ENCODE measurements around the gene SULT1A1. TPM values are rescaled to one million over a fixed set of nuclear protein-coding genes. Genes with fewer than 3 reads are reported as not detected.
A peak's percentile ranks its signal among the peaks of the same experiment; 100 is the strongest.
"Not testable (repeated sequence)": the region's sequence is repeated elsewhere in the genome, so short reads cannot be mapped to it uniquely, and the experiment has no call there.

SULT1A1 gene
- 10 to 100 TPM; 26.7 to 35.6 TPM for total RNA-seq

DNA sequence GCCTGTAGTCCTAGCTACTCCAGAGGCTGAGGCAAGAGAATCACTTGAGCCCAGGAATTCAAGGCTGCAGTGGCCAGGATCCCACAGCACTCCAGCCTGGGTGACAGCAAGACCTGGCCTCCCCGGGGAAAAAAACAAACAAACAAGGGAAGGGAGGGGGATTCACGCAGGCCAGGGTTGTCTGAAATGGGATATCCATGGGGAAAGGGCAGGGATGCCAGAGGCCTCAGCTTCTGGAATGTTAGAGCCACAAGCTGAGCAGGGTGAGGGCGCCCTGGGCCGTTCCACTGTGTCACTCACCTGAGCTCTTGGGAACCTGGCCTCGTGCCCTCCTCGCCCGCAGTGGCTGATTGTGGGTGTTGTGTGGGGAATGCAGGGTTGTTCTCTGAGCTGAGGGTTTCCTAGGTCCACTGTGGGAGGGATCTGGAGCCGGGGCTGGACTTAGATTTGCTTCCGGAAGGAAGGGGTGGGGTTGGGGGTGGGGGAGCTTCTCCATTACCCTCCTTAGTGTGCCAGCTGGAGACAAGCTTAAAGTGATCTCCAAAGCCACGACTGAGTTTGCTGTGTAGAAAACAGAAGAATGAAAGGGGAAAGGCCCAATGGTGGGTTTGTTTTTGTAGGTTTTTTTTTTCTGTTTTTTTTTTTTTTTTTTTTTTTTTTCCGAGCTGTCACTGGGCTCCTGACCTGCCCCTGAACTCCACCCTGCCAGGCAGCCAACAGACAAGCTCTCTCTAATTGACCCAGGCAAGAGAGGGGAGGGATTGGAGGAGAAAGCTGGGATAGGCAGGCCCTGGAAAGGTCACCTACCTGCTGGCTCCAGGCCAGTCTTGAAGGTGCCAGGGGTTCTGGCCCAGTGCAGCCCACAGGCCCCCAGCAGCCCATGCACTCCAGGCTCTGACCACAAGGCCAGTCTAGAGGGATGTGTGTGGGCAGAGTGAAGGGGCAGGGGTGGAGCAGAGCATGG lies at the start of gene SULT1A1:
TSS of gene SULT1A1 (minus strand) at position 414 of the 964 bp plus-strand sequence. CDS start 1,189 bp downstream, outside the sequence.
- Histone ChIP-seq H3K4me3 (no peak within 1 kb of the TSS), H3K36me3 (replicated peaks in 1 of 2; ENCODE audit: insufficient read depth in 1 of 2, low read depth in 2 of 2) (peaks cover 0 to under 1% of the 10 kb centered on the region in 2 donors), H3K27ac (peak within 1 kb of the TSS; percentile 61 to 73 (median 70)), H3K4me1 (peaks cover 30% of the 10 kb centered on the region), H3K9me3 (no peaks in the 10 kb centered on the region), H3K27me3 (no peaks in the 10 kb centered on the region)
- no peak for TF ChIP-seq CTCF (IDR thresholded peaks at IDR 0.05)
- TF ChIP-seq POLR2A (IDR thresholded peaks at IDR 0.05), result peak in 2 of 3 donors; percentile 27 to 31
- peak; percentile 87 for ATAC-seq
- DNase-seq, result peak; percentile 79 to 94 (median 90)
- WGBS, 2 donors, result 11% methylated on average over 9 to 11 of the region's 11 CpGs
- intact Hi-C loops (cut with DNase I), result no loop called here

- H3K27me3 ChIP-seq; H3K9me3 ChIP-seq; intact Hi-C loops (cut with DNase I); H3K4me3 ChIP-seq; H3K27ac ChIP-seq; ATAC-seq; DNase-seq; H3K4me1 ChIP-seq; H3K36me3 ChIP-seq (replicated peaks in 1 of 2; ENCODE audit: insufficient read depth in 1 of 2, low read depth in 2 of 2): not testable (repeated sequence)
- 43 to 65% methylated on average over 1 to 2 of the region's 2 CpGs for WGBS, 2 donors
These were observed 30.1 kb upstream of the SULT1A1 start for GRCh38 chr16:28639959-28640358.

DNA sequence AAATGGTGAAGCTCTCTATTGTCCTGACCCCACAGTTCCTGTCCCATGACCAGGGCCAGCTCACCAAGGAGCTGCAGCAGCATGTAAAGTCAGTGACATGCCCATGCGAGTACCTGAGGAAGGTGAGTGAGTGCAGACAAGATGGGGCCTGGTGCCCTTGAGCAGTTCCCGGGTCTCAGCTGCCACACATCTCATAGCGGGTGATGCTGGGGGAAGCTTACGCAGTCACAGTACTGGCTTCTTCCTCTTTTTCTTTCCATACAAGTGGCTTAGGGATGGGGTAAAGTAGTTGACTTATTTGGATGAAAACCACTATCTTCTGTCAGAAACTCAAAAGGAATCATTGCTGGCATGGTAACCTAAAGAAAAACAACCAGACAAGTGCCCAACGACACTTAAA lies 28.5 kb upstream of the SULT1A1 start:
- WGBS, 2 donors, result 69 to 71% methylated on average over 4 to 5 of the region's 5 CpGs
- ATAC-seq, DNase-seq: not testable (repeated sequence)

DNA sequence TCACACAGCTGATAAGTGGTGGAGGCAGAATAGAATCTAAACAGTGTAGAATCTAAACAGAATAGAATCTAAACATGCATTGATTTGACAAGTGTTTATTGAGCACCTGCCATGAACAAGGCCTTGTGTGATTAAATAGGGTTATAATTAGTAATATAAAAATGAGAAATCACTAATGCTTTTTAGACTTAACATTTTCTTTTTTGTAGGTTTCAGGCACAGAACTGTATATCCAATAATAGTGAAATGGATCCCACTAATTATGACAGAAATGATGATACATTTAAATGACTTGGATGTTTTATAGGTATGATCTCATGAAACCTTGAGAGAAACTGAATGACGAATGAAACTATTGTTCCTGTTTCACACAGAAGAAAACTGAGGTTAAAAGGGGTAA lies 27.9 kb upstream of the SULT1A1 start, which contains the start of gene NPIPB8:
TSS of gene NPIPB8 (plus strand) at position 301 of the 400 bp plus-strand sequence. CDS start 296 bp downstream, outside the sequence.
- 50 to 100% methylated on average over 1 of the region's 1 CpG for WGBS, 2 donors
- ATAC-seq; H3K4me3 ChIP-seq; DNase-seq; H3K9me3 ChIP-seq; H3K27ac ChIP-seq; H3K4me1 ChIP-seq; H3K27me3 ChIP-seq; H3K36me3 ChIP-seq (replicated peaks in 1 of 2; ENCODE audit: insufficient read depth in 1 of 2, low read depth in 2 of 2); intact Hi-C loops (cut with DNase I): not testable (repeated sequence)

More for the DNA sequence above, 28.5 kb upstream of the SULT1A1 start:
- H3K4me3 ChIP-seq; H3K36me3 ChIP-seq (replicated peaks in 1 of 2; ENCODE audit: insufficient read depth in 1 of 2, low read depth in 2 of 2); H3K4me1 ChIP-seq; H3K27me3 ChIP-seq; intact Hi-C loops (cut with DNase I); H3K9me3 ChIP-seq; H3K27ac ChIP-seq: not testable (repeated sequence)

- H3K4me1 ChIP-seq; H3K36me3 ChIP-seq (replicated peaks in 1 of 2; ENCODE audit: insufficient read depth in 1 of 2, low read depth in 2 of 2); H3K27ac ChIP-seq; H3K4me3 ChIP-seq; intact Hi-C loops (cut with DNase I); ATAC-seq; H3K27me3 ChIP-seq; DNase-seq; H3K9me3 ChIP-seq: not testable (repeated sequence)
- 49 to 56% methylated on average over 5 of the region's 5 CpGs for WGBS, 2 donors
These were observed 26.4 kb upstream of the SULT1A1 start for GRCh38 chr16:28636093-28636823.

DNA sequence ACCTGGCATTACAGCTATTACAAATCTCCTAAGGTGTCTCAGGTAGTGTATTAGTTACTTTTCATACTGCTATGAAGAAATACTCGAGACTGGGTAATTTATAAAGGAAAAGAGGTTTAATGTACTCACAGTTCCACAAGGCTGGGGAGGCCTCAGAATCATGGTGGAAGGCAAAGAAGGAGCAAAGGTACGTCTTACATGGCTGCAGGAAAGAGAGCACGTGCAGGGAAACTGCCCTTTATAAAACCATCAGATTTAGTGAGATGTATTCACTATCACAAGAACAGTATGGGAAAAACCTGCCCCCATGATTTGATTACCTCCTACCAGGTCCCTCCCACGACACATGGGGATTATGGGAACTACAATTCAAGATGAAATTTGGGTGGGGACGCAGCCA lies 21.1 kb upstream of the SULT1A1 start:
- H3K4me3 ChIP-seq; DNase-seq; H3K27me3 ChIP-seq; H3K4me1 ChIP-seq; H3K36me3 ChIP-seq (replicated peaks in 1 of 2; ENCODE audit: insufficient read depth in 1 of 2, low read depth in 2 of 2); ATAC-seq; H3K9me3 ChIP-seq; intact Hi-C loops (cut with DNase I); H3K27ac ChIP-seq: not testable (repeated sequence)
- 41 to 43% methylated on average over 4 of the region's 5 CpGs for WGBS, 2 donors
